Gastroesophageal sphincter (tissue), 3 donors: ENCODE results near the gene SLC9A8.

Source experiments
- CTCF ChIP-seq, 4 experiments: fragments of 200-600 bp in 2 of 4; fragments of 450-650 bp in 2 of 4; sonication (generic) in 1 of 4; IDR thresholded peaks; one replicate each; pipeline ENCODE4 v1.5.1; 2017 to 2019; ENCODE audit warnings: antibody characterized with exemption in 4 of 4, mild to moderate bottlenecking in 2 of 4, moderate library complexity in 2 of 4
- POLR2A ChIP-seq, 2 donors: fragments of 450-650 bp; IDR thresholded peaks; one replicate each; pipeline ENCODE4 v1.6.1; 2017; ENCODE audit warnings: antibody characterized with exemption in 2 of 2, mild to moderate bottlenecking in 2 of 2, moderate library complexity in 1 of 2
- POLR2AphosphoS5 ChIP-seq: sonication (generic); formaldehyde crosslinking; IDR thresholded peaks from one replicate; pipeline ENCODE4 v1.6.1; 2017; ENCODE audit warnings: antibody characterized with exemption

GRCh38 chr20:49892260-49892659, 79.6 kb downstream of the SLC9A8 start:
- TF ChIP-seq POLR2A (IDR thresholded peaks at IDR 0.05) (no peak), CTCF (IDR thresholded peaks at IDR 0.05) (no peak), POLR2AphosphoS5 (no peak)
